ENCODE measurements around the gene GPR39.

DNA sequence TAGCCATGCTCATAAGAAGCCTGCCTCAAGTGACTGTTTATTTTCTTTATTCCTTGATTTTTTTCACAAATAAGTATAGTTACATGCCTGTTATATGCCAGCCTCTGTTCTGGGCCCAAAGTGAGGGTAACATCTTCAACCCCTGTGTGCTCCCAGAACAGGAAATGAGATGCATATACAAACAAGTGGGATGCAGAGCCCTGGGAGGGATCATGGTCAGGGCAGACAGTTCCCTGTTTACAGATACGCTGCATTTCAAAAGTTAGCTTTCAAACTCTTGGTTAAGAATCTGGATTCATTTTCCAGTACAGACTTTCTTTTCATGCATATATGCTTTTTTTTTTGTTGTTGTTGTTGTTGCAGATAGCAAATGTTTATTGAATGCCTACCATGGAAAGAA is 24.4 kb downstream of the GPR39 start:
- no peak for TF ChIP-seq POLR2AphosphoS5 (IDR thresholded peaks at IDR 0.05)
- TF ChIP-seq, protein P1, sequence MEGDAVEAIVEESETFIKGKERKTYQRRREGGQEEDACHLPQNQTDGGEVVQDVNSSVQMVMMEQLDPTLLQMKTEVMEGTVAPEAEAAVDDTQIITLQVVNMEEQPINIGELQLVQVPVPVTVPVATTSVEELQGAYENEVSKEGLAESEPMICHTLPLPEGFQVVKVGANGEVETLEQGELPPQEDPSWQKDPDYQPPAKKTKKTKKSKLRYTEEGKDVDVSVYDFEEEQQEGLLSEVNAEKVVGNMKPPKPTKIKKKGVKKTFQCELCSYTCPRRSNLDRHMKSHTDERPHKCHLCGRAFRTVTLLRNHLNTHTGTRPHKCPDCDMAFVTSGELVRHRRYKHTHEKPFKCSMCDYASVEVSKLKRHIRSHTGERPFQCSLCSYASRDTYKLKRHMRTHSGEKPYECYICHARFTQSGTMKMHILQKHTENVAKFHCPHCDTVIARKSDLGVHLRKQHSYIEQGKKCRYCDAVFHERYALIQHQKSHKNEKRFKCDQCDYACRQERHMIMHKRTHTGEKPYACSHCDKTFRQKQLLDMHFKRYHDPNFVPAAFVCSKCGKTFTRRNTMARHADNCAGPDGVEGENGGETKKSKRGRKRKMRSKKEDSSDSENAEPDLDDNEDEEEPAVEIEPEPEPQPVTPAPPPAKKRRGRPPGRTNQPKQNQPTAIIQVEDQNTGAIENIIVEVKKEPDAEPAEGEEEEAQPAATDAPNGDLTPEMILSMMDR (IDR thresholded peaks at IDR 0.05) = no peak
